NCI-H774 (cell line): ENCODE measurements around the gene SUGCT.

Experiments
- DNase-seq: peaks from one replicate; lab custom pipeline; 2025; lab: John Stamatoyannopoulos, UW

SUGCT gene

GRCh38 chr7:40874756-40875155 lies 740.0 kb downstream of the SUGCT start:
- DNase-seq: no peak

DNA sequence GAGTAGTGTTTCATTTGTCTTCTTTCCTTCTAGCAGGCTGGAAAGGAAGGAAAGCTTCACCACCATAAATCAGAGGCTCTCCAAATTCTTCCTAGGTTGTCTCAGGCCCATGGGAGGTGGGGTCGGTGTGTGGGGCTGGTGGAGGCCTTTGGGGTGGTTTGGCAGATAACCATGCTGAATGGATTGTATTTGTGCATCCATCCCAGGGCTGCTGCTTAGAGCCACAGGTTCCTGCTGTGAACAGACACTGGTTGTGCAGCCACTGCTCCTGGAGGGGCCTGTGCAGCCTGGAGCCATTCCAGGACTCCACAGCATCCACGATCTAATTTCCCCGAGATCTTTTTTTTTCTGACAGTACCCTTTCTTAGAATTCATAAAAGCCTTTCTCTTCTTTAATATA lies 741.8 kb downstream of the SUGCT start:
- no peak for DNase-seq

DNA sequence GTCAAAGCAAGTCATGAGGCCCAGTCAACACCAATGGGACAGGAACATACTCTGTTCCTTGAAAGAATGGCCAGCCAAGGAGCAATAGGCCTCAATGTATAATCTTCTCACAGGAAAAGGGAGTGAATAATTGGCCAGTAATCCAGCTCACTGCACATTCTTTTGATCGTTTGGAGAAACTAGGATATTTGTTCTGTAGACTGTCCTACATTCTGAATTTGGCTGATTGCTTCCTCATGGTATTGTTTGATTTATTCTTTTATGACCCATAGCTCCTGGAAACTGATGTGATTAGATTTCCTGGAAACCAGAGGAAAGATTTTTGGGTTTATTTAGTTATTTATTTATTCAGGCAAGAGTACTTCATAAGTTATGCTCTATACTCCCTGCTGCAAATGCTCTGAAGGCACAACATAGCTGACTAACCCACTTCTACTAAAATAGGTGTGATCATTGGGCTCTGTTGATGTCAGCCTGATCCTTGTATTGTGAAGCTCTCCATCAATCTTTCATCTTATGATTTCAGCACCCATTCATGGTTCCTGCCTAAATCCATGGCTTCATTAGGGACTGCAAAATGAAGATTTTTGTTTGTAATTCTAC lies 745.2 kb downstream of the SUGCT start:
- DNase-seq: no peak

GRCh38 chr7:40880581-40880980 lies 745.8 kb downstream of the SUGCT start:
- no peak for DNase-seq

DNA sequence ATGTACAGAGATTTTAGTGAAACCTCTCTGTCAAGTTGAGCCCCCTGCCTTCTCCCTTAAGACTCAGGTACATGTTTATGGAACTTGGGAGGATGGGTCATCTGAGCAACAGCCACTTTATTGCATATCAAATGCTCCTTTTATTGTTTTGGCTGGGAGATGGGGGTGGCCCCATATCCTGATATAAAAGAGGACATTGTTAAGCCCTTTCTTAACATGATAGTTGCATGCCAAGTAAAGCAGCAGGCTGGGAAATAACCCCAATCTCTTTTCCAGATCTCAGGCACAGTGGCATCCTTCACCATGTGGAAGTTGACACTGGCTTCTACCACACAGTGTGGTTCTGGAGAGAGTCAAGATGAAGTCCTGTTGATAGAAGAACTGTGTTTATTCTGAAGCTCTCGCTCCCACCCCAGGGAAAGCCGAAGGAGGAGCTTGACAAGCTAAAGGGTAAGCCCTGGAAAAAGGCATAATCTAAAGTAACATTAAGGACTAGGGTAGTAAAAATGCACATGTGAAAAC lies 746.7 kb downstream of the SUGCT start:
- no peak for DNase-seq

DNA sequence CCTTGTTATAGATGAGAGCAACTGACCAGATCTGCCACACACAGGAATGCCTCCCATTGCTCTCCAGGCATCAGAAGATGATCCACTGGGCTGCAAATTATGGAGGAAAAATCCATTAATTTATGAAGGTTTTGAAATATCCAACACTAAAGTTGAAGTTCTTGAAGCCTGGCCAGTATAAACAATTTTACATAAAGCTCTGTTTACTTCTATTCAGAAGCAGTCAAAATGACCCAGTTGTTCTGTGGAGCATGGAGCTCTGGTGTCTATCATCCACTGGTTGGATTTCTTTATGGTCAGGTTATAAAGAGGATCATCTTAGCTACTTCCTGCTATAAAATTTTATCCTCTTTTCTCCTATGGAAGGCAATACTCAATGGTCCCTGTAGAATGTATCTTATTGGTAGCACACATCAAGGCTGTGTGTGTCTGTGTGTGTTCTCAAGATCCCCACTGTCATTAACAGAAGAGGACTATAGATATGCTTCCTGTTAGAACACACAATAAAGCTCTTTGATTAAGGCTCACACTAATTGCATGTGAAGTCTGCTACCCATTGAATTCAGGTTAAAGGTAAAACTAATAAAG lies 747.4 kb downstream of the SUGCT start:
- no peak for DNase-seq

GRCh38 chr7:40883826-40884225 lies 749.0 kb downstream of the SUGCT start:
- DNase-seq: no peak

- no peak for DNase-seq
Observed at GRCh38 chr7:40884241-40884640, 749.4 kb downstream of the SUGCT start.

DNA sequence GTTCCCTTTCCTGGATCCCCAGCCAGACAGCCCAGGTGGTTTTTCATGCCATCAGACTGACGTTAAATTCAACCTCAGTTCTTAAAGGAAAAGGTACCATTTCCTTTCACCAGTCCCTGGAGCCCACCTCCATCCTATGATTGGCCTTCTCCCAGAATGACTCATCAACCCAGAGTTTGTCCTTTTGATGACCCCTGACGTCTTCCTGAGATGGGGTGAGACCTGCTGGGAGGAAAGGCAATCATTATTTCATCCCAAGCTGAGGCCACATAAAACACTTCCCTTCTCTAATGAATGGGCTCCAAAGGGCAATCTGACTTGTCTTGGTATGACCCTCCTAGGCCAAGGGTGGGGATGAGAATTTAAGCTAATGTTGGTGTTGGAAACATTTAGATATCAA lies 750.7 kb downstream of the SUGCT start:
- no peak for DNase-seq

DNA sequence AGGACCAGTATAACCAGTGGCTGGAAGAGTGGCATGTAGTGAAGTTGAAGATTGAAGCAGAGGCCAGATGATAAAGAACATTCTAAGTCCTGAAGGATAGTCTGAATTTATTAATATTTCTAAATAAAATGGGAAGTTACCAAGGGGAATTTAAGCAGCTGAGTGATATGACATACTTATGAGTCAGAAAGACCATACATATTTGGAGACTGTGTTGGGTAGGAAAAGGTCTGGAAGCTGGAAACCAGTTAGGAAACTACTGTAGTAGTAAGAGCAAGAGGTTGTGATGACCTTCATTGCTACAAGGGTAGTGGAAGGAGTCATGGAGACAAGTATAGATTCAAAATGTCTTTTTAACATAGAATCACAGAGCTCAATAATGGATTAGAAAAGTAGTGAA lies 752.3 kb downstream of the SUGCT start:
- DNase-seq: no peak

DNA sequence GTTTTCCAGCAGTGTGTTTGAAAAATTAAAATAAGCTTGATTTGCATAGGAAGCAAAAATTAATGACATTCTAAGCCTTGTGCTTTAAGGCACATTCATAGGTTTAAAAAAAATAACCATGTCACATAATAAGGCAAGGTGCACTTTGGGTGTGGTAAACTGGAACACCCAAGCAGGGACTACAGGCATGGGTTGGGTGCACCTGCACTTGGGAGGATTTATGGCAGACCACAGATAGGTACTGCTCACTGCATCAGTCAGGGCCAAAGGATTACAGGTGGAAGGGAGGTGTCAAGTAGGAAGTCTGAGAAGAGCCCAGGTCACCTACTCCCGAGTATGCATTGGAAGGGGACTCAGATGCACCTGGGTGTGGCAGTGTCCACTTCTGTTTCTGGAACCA lies 753.7 kb downstream of the SUGCT start:
- DNase-seq: no peak

DNA sequence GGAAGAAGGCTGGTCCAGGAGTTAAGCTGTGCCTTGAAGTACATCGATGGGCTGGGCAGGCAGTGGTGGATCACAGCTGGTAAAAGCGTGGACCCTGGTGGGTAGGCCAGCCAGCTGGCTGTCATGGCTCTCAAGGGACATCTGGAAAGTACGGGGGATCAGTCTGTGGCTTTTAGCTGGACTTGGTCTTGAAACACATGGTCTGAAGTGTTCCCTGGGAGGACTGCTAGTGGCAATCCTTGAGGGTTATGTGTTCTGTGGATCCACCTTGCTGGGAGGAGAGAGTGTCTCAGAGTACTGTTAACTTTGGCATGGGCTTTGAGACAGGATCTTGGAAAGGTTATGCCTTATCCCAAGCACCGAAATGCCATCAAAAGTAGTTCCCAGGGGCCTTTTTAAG lies 754.3 kb downstream of the SUGCT start:
- DNase-seq: no peak

GRCh38 chr7:40889539-40889938 lies 754.7 kb downstream of the SUGCT start:
- DNase-seq: no peak

DNA sequence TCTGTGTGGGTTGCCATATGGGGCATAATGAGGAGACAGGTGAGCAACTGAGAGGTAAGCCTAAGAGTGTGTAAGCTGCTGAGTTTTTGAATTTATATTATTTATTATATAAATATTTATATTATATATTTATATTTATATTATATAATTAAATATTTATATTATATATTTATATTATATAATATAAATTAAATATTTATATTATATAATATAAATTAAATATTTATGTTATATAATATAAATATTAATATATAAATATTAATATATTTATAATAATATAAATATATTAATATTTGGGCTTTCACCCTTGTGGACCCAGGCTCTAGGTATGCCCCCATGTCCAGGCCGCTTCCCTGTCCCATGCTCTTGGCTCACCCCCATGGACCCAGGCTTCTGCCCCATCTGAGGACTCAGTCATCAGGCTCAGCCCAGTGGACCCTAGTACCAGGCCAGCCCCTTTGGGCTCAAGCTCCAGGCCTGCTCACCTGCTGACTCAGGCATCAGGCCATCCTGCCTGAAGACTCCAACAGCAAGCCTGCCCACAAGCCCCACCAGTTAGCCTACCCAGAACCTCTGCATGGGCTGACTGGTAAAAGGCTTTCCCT lies 755.4 kb downstream of the SUGCT start:
- no peak for DNase-seq

DNA sequence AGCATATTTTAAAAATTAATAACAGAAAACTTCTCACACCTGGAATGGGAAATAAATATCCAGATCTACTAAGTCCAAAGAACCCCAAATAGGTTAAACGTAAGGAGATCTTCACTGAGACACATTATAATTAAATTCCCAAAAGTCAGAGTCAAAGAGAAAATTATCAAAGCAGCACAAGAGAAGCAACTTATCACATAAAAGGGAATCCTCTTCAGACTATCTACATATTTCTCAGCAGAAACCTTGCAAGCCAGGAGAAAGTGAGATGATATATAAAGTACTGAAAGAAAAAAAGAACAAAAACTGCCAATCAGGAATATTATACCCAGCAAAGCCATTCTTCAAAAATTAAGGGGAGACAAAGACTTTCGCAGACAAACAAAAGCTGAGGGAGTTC lies 756.4 kb downstream of the SUGCT start:
- no peak for DNase-seq

DNA sequence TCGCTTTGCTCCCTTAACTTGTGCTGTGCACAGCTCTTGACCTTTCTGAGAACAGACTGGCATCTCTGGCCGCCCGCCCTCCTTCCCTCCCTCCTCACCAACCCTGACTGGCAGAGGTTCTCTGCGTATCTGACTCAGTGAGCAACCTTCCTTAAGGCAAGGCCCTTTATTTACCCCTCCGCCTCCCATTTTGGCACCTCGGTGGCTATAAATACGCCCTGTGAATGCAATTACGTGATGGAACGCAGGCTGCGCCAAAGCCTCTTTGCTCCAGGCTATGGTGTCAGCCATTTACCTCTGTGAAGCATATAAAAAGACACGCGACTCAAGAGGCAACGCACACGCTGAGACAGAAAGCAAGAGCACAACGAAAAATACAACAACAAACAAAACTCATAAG lies 764.3 kb downstream of the SUGCT start:
- no peak for DNase-seq

- DNase-seq: no peak
Observed at GRCh38 chr7:40899636-40900507, 765.1 kb downstream of the SUGCT start.

DNA sequence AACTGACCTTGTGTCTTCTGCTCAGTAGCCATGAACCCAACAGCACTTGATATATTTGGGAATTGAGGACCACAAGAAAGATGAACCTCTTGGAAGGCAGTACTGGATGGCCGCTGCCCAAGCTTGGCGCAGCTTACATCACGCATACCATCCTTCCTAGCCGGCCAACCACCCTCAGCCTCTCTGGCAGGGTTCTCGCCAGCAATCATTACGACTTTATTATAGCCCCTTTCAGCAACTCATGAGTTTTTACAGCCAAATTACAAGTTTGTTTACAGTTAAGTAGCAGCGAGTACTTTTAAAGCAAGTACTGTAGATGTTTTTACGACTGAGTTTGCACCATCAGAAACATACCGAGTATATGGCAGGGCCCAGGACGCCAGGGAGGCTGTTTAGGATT lies 769.1 kb downstream of the SUGCT start:
- DNase-seq: no peak

DNA sequence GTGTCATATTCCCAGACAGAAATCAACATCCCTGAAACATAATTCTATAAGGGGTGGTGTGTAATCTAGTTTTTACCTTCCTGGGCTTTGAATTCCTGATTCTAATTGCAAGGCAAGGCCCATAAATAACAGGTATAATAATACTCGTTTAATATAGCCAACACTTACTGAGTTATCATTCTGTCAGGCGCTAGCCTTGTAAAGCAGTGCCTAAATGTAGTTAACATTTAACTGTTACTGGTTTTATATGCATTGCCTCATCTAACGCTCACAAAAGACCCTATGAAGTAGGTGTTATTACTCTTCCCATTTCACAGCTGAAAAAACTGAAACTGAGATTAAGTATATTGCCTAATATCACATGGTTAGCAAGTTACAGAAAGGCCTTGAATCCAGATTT lies 772.5 kb downstream of the SUGCT start:
- DNase-seq: no peak

GRCh38 chr7:40909346-40909980 lies 774.7 kb downstream of the SUGCT start:
- DNase-seq: no peak
